GM18951 (cell line): ENCODE results near the gene OSBPL6.
"Not testable (repeated sequence)": the region's sequence is repeated elsewhere in the genome, so short reads cannot be mapped to it uniquely, and the experiment has no call there.

Experiments used
- POLR2A ChIP-seq: IDR thresholded peaks from 4 replicates; pipeline ENCODE4 v1.6.1; 2011; ENCODE audit warnings: mild to moderate bottlenecking; ENCODE audit not compliant: insufficient read length, insufficient read depth; ENCODE audit errors: extremely low read depth
- in situ Hi-C: fragments of 300-500 bp; cut with MboI; formaldehyde crosslinking; loops from one replicate; pipeline ENCODE4 v1.12.0; 2022; ENCODE audit warnings: low sequenced_read_pairs, mixed read lengths, inconsistent platforms; ENCODE audit not compliant: unreplicated experiment

Gene OSBPL6

DNA sequence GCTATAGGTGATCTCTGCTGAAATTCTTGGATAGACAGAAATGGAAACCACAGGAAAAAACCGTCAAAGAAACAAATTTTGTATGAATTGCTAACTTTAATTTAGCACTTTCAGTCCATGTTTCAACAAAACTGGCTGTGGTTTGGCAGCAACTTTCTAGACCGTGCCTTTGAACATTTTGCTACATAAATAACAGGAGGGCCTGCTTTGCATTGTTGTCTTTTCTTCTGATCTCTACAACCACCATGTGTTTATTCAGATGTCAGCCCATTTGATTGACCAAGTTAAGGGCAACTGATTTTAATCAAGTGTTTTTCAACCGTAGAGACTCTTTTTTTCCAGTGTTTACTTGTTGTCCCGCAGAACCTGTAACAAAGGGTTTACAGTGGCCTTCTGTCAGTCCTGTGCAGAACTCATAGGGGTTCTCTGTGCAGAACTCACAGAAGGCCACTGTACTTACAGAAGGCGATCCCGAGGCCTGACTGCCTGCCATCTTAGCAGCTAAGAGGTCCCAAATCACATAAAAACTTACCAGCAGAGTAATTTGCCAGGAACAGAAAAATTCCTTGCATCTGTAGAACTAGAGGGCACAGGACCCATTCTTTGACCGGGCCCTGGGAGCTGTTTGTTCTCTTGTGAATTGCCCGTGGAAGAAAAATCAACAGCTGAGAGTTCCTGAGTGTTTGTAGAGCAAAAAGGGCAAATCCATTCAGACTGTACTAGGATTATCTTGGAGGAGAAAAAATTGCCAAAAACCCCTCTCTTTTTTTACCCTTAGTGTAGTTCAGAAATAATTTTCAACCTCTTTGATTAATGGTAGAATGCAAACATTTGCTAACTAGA, 136.1 kb downstream of the OSBPL6 start:
- in situ Hi-C loops = no loop called here
- TF ChIP-seq POLR2A = no peak

DNA sequence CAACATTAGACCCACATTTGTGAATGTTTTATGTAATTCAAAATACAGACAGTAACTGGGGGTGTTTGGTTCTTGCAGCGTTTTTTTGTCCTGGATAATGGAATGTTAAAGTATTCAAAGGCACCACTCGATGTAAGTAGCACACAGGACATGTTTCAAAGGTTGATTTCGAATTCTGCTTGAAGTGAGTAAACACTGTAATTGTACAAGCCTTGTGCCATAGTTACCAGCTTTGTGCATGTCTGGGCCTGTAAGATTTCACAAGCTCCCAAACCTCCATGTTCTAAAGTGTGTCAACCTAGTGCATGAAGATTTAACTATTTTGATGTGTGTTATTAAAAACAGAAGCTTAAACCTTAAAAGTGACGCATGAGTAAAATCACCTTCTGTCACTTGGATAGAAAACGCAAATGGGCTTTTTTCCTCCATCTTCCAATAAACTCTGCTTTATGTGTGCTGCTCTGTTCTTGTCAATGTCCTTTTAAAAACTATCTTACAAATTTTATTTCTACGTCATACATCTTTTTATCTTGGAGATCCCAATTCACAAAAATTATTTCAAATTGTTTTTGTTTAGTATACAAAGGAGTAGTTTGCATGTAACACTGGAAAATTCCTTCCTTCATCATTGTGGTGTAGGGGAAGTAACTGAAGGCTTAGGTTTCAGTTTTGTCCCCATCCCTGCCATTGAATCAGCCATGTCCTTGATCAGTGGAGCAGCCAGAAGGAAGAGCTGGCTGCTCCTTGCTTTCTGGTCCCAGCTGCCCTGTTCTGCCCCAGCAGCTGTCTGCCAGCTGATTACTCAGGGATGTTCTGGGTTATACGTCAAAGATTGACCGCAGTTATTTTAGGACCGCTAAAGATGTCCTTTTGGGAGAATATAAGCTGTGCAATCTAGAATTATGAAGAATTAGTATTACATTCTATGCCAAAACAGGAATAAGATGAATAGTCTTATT, 137.4 kb downstream of the OSBPL6 start:
- in situ Hi-C loops = no loop called here
- no peak for TF ChIP-seq POLR2A

DNA sequence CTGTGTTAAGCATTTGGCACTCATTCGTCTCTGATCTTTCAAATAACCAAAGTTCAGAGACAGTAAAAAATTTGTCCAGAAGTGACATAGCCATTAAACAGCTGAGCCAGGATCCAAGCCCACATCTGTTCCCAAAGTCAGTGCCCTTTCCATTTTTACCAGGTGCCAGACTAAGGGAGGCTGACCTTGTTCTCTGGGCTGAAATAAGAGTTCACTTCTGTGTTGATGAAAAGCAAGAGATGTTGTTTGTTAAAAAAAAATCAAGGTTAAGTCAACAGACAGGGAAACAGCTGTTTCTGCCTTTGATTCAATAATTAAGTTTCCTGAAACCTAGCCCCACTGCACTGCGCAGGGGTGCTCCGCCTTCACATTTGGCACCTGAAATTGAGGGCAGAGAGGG, 139.5 kb downstream of the OSBPL6 start:
- in situ Hi-C loops = no loop called here
- TF ChIP-seq POLR2A = no peak

DNA sequence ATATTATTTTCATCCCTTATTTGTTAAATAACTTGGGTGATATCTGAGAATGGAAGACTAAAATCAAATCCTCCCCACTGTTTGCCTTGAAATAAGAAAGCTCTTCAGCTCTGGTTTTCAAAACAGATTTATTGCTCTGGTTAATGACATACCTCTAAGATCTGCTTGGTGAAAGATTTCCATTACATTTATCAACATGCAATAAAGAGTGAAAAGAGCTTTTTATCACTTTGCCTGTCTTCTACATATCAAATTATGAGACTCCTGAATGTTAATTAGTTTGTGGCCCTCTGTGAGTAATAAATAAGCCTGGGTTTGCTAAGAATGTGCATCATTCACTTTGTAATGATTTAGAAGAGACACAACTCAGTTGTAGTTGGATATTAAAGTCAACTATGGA, 140.9 kb downstream of the OSBPL6 start:
- no peak for TF ChIP-seq POLR2A
- in situ Hi-C loops = no loop called here

DNA sequence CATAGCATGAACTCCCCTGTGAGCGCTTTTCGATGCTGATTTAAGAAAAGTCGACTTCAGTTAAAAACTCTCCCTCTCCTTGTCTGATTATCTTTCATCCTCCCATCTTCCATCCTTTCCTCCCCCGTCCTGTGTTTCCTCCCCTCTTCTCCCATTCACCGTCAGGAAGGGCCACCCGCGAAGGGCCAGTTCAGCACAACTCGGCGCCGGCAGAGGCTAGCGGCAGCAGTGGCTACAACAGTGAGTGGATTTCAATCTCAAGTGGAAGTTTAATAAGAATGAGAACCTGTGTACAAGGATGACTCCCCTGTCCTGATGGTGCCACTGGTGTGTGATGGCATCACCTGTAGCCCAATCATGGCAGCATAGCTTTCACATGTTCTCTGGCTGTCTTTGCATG, 149.8 kb downstream of the OSBPL6 start:
- in situ Hi-C loops = no loop called here
- no peak for TF ChIP-seq POLR2A

DNA sequence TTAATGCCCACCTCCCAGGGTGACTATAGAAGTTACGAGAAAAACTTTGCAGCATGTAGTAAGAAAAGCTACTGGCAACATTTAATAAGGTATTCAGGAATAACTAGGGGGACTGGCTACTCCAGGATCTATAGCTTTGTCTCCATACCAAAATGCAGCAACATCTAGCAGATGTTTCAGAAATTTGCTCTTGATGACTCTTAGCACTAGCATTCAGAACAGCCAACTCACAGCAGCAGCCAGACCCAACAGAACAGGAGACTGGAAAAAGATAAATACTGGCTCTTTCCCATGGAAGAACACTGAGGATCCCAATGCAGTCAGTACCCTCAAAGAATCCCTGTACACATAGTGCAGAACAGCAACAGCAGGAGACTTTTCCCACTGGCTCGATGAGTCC, 151.6 kb downstream of the OSBPL6 start:
- in situ Hi-C loops = no loop called here
- TF ChIP-seq POLR2A = no peak

DNA sequence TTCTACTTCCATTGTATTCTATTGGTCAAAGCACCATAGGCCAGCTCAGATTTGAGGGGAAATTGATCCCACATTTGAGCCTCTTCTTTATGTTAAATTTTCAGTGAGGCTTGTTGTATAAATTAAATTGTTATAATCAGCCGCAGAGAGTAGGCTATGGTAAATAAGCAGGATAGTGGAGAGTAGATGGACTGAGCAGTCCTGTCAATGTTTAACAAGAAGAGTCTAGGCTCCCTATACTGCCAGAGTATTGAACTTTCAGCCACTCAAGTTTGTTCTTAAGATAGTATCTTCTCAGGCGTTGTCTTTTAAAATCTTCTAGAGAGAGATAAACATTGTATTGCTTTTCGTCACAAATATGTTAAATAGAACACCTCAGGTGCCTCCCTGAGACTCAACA, 155.7 kb downstream of the OSBPL6 start:
- in situ Hi-C loops = no loop called here
- no peak for TF ChIP-seq POLR2A

DNA sequence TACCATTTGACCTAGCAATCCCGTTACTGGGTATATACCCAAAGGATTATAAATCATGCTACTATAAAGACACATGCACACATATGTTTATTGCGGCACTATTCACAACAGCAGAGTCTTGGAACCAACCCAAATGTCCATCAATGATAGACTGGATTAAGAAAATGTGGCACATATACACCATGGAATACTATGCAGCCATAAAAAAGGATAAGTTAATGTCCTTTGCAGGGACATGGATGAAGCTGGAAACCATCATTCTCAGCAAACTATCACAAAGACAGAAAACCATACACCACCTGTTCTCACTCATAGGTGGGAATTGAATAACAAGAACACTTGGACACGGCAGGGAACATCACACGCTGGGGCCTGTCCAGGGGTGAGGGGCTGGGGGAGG, 163.4 kb downstream of the OSBPL6 start:
- in situ Hi-C loops = not testable (repeated sequence)

DNA sequence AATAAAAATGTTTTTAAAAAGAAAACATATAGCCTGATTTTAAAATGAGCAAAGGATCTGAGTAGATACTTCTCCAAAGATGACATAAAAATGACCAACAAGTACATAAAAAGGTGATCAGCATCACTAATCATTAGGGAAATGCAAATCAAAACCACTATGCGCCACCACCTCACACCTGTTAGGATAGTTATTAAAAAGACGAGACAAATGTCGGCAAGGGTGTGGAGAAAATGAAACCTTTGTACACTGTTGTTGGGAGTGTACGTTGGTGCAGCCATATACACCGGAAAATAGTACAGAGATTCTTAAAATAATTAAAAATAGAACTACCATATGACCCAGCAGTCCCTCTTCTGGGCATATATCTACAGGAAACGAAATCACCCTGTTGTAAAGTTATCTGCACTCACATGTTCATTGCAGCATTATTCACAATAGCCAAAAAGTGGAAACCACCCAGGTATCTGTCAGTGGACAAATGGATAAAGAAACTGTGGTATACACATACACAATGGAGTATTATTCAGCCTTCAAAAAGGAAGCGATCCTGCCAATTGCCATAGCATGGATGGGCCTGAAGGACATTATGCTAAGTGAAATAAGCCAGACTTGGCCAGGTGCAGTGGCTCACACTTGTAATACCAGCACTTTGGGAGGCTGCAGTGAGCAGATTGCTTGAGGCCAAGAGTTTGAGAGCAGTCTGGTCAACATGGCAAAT, 165.0 kb downstream of the OSBPL6 start:
- TF ChIP-seq POLR2A = no peak
- in situ Hi-C loops = no loop called here

DNA sequence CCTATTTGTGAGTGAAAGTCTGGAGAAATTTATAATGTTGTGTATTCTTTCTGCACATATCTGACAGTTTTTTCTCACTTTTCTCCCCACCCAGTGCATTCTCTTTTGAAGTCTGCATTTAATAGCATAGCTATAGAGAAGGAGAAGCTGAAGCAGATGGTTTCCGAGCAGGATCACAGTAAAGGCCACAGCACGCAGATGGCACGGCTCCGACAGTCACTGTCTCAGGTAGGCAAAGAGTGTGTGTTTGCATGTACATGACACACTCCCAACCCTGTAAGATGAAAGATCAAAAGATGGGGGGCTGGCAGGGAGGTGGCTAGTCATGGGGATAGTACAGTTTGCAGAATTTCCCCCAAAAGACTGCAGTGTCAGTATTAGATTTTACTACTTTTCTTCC, 167.3 kb downstream of the OSBPL6 start:
- no peak for TF ChIP-seq POLR2A
- in situ Hi-C loops = no loop called here

DNA sequence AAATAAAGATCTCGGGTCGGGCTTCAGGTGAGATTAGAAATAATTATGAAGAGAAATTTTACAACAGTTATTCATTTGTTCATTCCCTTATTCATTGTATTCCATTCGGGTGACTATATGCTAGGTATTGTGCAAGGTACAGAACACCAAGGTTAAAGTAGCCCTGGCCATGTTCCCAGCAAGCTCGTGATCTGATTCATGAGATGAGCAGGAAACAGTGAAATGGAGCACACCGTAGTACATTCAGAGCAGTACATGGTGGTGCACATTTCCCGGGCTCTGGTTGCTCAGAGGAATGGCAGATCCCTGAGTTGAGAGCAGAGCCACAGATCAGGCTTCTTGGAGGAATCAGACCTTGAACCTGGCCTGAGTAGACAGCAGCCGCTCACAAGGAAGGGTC, 168.9 kb downstream of the OSBPL6 start:
- in situ Hi-C loops = no loop called here

DNA sequence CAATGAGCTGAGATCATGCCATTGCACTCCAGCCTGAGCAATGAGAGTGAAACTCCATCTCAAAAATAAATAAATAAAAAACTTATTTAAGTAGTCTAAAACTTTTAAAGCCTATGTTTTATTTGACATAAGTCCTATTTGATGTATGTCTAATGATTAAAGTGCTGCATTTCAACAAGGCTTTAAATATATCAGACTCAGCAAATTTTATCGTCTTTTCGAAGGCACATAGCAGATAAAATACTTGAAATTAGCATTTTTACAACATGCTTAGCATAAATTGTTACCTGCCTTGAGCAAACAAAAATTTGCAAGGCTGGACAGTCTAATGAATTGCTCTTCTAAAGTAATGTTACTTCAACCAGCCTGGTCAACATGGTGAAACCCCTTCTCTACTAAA, 170.8 kb downstream of the OSBPL6 start:
- TF ChIP-seq POLR2A = no peak
- in situ Hi-C loops = no loop called here

More for the DNA sequence above, 168.9 kb downstream of the OSBPL6 start:
- no peak for TF ChIP-seq POLR2A

DNA sequence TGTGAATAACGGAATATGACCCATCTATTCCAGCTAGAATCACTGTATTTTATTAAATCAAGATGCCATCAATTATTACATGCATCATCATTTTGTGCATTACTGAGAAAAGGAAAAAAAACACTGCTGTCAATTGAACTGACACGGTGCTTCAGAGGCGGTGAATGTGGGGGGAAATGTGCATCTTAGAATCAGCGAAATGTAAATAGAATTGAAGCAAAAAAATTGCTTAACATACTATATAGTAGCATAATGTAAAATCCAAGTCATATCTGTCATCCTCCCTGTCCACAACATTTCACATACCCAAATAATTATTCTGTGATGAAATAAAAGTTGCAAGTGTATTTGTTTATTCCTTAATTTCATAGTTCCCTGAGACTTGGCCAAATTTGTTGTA, 172.1 kb downstream of the OSBPL6 start:
- no peak for TF ChIP-seq POLR2A
- in situ Hi-C loops = no loop called here

DNA sequence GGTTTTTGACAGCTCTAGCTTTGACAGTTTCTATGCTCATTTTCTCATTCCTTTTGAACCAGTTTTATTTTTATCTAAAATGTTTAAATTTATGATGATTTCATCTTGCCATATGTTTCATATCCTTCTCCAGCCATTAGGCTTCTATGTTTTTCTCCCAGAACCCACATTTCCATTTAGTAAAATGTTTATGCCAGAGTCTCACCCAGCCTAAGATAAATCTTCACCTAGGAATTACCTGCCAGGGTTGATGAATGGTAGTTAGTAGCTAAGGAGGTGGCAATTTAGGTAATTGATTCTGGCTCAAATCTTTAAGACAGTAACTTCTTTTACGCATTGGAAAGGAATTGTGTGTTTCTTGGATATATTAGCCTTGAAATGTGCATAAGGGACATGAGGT, 173.0 kb downstream of the OSBPL6 start:
- in situ Hi-C loops = no loop called here
- TF ChIP-seq POLR2A = no peak

DNA sequence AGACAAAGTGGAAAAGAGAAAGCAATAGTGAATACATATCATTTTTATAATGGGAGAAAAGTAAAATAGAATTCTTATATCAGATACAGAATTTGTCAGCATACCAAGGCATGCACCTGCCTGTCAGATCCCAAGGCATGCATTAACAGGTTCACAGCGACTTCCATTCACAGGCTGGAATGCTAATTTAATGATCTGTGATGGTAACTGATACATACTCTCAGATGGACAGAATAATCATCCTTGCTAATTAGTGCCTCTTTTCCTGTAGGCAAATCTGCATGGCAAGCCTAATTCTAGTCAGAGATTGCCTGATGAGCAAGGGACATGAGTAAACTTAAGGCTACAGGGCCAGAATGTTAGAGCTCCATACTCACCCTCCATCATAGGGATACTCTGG, 180.6 kb downstream of the OSBPL6 start:
- no peak for TF ChIP-seq POLR2A
- in situ Hi-C loops = no loop called here
